GM18868 (cell line): ENCODE measurements around the gene OR5K3.

ENCODE experiments used
- ATAC-seq: cut with Tn5 transposase; IDR thresholded peaks from one replicate; pipeline ENCODE4 v1.9.1; 2021; ENCODE audit warnings: mild to moderate bottlenecking, moderate library complexity; ENCODE audit not compliant: unreplicated experiment

OR5K3 gene

DNA sequence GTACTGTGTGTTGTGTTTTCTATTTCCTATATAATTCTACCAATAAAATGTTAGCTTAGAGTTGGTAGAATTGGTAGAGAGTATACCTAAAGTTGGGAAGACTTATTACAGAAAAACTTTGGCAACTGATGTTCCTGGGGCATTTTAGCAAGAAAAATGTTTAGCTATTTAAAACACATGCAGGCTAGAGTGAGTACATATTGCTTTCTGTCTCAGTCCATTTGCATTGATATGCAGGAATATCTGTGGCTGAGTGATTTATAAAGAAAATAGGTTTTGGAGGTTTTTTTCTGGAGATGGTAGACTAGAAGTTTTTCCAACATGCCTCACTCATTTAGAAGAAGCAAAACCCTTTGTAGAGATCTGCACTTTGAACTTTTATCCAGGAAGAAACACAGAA, 42.1 kb downstream of the OR5K3 start:
- no peak for ATAC-seq

DNA sequence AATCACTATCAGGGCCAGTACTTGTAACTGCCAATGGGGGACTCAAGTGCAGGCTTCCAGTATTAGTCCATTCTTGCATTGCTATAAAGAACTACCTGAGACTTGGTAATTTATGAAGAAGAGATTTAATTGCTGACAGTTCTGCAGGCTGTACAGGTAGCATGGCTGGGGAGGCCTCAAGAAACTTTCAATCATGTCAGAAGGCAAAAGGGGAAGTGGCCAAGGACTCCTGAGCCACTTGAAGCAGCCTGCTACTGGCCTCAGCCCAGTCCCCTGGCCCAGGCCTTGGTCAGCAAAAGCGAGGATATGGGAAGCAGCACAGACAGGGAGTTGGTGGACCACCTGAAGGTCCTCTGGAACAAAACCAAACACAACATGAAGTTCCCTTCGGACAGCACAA, 43.3 kb downstream of the OR5K3 start:
- ATAC-seq: no peak

DNA sequence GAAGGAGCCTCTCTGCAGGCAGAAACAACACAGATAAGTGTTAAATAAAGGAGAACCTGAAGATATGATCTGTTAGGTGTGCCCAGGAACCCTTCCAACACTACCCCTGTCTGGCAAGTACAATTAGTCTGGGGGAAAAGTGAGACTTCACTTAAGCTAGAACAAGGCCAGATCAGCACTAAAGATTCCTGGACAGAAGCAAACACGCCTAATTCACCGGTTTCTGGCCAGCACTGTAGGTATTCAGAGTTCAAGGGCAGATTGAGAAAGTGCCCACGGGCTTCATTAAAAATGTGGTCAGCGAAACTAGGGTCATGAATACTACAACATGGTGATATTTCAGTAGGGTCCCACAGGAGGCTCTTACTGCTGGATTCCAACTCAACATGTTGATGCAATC, 43.9 kb downstream of the OR5K3 start:
- ATAC-seq: no peak

DNA sequence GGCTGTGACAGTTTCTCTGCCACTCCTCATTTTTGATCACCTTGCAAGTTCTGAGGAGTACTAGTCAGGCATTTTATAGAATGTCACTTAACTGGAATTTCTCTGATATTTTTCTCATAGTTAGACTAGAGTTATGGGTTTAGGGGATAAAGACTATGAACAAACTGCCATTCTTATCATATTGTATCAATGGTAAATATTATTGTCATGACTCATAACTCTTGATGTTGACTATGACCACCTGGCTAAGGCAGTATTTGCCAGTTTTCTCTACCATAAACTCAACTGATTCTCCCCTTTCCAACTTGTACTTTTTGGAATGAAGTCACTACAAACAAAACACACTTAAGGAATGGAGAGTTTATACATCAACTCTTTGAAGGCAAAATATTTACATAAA, 49.8 kb downstream of the OR5K3 start:
- no peak for ATAC-seq
